AG04449 (cell line): Measurements from ENCODE around the gene FHOD3.

Source experiments
- CTCF ChIA-PET: fragments of 350-600 bp; formaldehyde crosslinking; extraction: SDS; loops from one replicate; lab custom pipeline; 2021; ENCODE audit warnings: antibody characterized with exemption; lab: Yijun Ruan, JAX
- POLR2A ChIA-PET: fragments of 400-600, 350-600 bp; formaldehyde crosslinking; extraction: SDS; loops from one replicate; lab custom pipeline; 2020; ENCODE audit warnings: antibody characterized with exemption, inconsistent platforms; lab: Yijun Ruan, JAX
- DNase-seq: peaks from one replicate; pipeline ENCODE4 v3.0.0-alpha.2; 2010; ENCODE audit warnings: low read depth, low spot score
- H3K4me3 ChIP-seq: 2 replicates; pipeline ENCODE4 v1.5.1; 2011; ENCODE audit warnings: low read depth, mild to moderate bottlenecking, control low read depth, low read length
- TF ChIP-seq, protein P1 (sequence below): IDR thresholded peaks from one replicate; pipeline ENCODE4 v1.5.1; 2011; ENCODE audit warnings: mild to moderate bottlenecking, moderate library complexity, low read length, control low read depth, inconsistent platforms; ENCODE audit not compliant: insufficient read depth; ENCODE audit errors: missing control alignments

Gene FHOD3

DNA sequence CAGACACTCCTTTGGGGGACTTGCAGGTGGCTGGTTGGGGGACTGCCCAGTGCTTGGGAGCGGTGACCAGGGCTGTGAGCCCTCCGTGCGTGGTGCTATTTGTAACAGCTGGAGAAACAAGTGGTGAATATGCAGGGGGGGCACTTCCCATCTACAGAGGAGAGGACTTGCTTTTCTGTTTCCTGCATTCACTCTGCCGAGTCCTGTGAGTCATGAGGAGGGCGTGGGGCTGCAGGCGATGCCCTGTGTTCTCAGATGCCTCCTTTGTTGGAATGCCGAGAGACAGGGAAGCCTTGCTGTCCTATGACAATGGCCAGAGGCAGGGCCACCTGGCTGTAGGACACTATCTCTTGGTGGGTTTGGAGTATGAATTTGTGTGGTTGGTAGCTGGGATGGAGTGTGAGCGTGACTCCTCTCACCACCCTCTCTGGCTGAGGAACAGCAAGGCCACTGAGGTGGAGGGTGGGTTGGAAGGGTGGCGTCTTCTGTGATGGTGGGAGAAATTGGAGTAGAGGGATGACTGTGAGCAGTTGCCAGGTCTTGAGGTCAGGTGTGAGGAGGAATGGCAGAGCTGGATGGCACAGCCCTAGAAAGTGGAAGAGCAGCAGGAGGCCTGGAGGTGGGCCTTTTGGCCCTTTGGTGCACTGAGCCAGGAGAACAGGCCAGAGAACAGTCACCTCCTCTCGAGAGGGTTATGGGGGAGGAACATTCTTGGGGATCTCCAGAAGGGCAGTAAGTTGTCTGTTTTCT lies 24.3 kb downstream of the FHOD3 start:
- ChIA-PET CTCF (interaction anchor here (1.1 kb wide), 1 partner anchor 258 kb away, joined by 3 read pairs; no protein-coding TSS in a partner anchor), POLR2A (interaction anchor here (0.8 kb wide), 1 partner anchor 12 kb away, joined by 3 read pairs; no protein-coding TSS in a partner anchor)
- DNase-seq: no peak
- no peak overlapping the region for H3K4me3 ChIP-seq
- TF ChIP-seq, protein P1, sequence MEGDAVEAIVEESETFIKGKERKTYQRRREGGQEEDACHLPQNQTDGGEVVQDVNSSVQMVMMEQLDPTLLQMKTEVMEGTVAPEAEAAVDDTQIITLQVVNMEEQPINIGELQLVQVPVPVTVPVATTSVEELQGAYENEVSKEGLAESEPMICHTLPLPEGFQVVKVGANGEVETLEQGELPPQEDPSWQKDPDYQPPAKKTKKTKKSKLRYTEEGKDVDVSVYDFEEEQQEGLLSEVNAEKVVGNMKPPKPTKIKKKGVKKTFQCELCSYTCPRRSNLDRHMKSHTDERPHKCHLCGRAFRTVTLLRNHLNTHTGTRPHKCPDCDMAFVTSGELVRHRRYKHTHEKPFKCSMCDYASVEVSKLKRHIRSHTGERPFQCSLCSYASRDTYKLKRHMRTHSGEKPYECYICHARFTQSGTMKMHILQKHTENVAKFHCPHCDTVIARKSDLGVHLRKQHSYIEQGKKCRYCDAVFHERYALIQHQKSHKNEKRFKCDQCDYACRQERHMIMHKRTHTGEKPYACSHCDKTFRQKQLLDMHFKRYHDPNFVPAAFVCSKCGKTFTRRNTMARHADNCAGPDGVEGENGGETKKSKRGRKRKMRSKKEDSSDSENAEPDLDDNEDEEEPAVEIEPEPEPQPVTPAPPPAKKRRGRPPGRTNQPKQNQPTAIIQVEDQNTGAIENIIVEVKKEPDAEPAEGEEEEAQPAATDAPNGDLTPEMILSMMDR: no peak

DNA sequence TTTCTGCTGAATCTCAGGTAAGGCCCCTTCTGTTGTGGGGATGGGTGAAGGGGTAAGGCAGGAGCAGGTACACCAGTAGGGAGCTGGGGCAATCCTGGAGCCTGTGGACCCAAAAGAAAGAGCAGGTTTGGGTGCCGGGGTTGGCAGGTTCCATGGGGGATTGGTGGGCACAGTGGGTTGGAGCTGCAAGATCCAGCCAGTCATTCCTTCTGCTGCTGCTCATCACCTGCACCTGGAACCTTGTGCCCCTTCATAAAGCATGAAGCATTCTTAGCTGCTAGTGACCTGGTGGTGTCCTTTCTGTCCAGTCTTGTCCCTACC lies 24.9 kb downstream of the FHOD3 start:
- no peak overlapping the region for H3K4me3 ChIP-seq
- no peak for DNase-seq
- ChIA-PET POLR2A (no interaction called here), CTCF (interaction anchor here (1.1 kb wide), 1 partner anchor 258 kb away, joined by 3 read pairs; no protein-coding TSS in a partner anchor)
- TF ChIP-seq, protein P1: no peak

DNA sequence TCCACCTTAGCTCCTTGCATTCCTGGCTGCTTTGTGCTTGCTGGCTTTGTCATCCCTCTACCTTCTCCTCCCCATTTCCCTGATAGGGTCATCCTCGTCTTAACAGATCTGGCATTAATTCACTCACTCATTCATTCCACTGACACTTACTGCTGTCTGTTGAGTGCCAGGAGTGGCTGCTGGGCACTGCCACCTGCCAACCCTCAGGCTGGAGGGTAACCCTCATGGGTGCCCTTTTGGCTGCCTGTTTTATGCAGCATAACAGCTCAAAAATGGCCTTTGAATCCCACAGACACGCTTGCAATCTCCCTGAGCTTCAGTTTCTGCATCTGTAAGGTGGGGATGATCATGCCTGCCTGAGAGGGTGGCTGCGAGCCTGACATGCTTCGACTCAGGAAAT lies 25.2 kb downstream of the FHOD3 start:
- CTCF ChIA-PET: interaction anchor here (1.1 kb wide), 1 partner anchor 258 kb away, joined by 3 read pairs; no protein-coding TSS in a partner anchor
- TF ChIP-seq, protein P1: no peak
- DNase-seq: no peak
- no peak overlapping the region for H3K4me3 ChIP-seq
- POLR2A ChIA-PET: no interaction called here

DNA sequence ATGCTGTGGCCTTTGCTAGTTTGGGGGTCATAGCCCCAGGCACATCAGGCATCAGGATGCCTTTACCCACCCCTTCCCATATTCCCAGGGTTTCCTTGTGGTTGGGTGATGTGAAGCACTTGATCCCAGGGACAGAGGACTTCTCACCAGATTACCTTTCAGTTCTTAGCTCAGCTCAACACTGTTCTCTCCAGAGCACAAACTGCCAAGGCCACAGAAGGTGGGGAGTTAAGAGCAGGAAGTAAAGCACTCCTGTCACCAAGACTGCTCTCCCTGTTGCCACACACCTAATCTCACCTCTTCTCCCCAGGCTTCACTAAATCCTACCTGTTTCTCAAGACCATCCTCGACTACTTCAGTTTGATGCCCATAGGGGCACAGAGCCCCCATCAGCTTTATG lies 25.9 kb downstream of the FHOD3 start:
- no peak overlapping the region for H3K4me3 ChIP-seq
- no peak for DNase-seq
- POLR2A ChIA-PET: no interaction called here
- CTCF ChIA-PET: no interaction called here
- TF ChIP-seq, protein P1: no peak

DNA sequence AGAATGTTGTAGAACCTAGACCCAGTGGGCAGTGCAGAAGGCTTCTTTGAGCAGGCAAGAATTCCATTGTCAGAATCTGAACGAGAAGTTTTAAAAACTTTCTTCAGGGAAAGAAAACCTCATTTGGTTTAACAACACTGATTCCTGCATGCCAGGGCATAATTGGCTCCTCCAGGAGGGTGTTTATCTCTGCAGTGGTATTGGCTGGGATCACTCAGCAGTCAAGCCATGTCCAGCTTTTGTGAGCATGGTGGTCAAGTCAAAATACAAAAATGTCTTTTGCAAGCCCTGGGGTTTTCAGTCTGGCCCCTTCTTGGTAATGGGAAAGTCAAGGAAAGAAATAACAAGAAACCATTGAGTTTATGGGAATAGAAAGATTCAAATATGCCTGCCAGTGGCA lies 28.3 kb downstream of the FHOD3 start:
- TF ChIP-seq, protein P1: no peak
- H3K4me3 ChIP-seq: no peak overlapping the region
- DNase-seq: no peak
- ChIA-PET POLR2A (no interaction called here), CTCF (interaction anchor here (1.7 to 1.8 kb wide), 2 partner anchors 66 to 362 kb away, joined by 3 to 4 read pairs; no protein-coding TSS in a partner anchor)

DNA sequence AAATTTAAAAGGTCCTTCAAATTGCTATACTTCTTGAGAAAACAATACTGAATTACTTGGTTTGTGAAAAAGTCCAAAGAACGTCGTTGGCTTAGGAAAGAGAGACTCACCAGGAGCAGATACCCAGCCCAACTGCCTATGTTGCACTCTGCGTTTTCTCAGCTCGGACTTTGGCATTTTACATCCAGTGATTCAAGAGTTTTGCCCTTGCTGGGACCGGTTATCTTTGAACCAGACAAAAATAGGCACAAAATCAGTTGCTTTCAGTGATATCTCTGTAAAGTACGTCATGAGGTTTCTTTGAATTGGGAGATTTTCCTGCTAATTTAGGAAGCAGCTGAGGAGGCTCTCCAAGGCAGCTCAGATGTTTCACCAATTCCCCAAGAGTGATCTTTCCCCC lies 29.3 kb downstream of the FHOD3 start:
- POLR2A ChIA-PET: no interaction called here

More for the DNA sequence above, 29.3 kb downstream of the FHOD3 start:
- TF ChIP-seq, protein P1: no peak
- DNase-seq: no peak
- no peak overlapping the region for H3K4me3 ChIP-seq
- CTCF ChIA-PET: interaction anchor here (1.7 to 1.8 kb wide), 2 partner anchors 65 to 361 kb away, joined by 3 to 4 read pairs; no protein-coding TSS in a partner anchor
